ENCODE measurements around the gene MAGEB17.
"Not testable (repeated sequence)": the region's sequence is repeated elsewhere in the genome, so short reads cannot be mapped to it uniquely, and the experiment has no call there.

Gene MAGEB17

GRCh38 chrX:16167181-16167580 lies at the start of gene MAGEB17:
Gene MAGEB17 (plus strand): TSS chrX:16167481. CDS start chrX:16170383, 2,902 bp downstream.
- DNase-seq (ENCODE audit: low spot score): no peak

GRCh38 chrX:16119353-16120220 lies 47.7 kb upstream of the MAGEB17 start:
- no peak for DNase-seq (ENCODE audit: low spot score)

DNA sequence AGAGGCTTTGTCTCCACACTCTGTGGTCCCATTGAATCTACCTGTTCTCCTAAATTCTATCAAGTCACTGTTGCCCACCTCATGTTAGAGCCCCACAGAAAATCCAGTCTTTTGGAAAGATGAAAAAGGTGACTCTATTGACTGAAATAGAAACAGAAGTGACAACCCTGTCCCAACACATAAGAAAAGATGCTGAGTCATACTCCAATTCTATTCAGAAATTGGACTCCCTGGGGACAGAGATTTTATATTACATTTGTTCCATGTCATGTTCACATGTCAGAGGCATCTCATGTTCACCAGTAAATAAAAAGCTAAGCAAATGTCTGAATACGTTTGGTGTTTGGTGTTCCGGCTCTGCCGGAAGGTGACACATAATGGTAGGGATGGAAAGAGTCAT lies 46.9 kb upstream of the MAGEB17 start:
- no peak for DNase-seq (ENCODE audit: low spot score)

GRCh38 chrX:16123222-16123786 lies 44.0 kb upstream of the MAGEB17 start, which contains the start of gene GRPR:
Gene GRPR (plus strand): TSS chrX:16123565. CDS start chrX:16123954, 389 bp downstream.
- DNase-seq (ENCODE audit: low spot score): peak; percentile 90

GRCh38 chrX:16124201-16124600 lies 43.1 kb upstream of the MAGEB17 start:
- no peak for DNase-seq (ENCODE audit: low spot score)

- DNase-seq (ENCODE audit: low spot score): no peak
Measured at GRCh38 chrX:16125520-16126149, 41.6 kb upstream of the MAGEB17 start.

DNA sequence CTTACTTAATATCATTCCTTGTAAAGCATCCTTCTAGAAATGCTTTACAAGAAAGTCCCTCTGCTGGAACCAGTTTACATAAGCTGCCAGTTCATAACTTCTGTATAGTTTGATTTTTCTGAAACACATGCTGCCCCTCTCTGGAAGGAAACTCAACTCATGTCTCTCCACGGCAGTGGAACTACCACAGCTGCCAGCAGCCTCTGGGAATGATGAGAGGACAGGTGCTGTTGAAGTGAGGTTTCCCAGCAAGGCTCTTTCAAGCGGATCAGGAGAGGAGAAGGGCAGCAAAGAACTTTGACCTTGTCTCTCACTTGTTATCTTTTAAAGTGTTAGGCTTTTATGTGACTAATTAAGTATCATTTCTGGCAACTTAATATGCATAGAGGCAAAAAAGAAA lies 36.6 kb upstream of the MAGEB17 start:
- no peak for DNase-seq (ENCODE audit: low spot score)

DNA sequence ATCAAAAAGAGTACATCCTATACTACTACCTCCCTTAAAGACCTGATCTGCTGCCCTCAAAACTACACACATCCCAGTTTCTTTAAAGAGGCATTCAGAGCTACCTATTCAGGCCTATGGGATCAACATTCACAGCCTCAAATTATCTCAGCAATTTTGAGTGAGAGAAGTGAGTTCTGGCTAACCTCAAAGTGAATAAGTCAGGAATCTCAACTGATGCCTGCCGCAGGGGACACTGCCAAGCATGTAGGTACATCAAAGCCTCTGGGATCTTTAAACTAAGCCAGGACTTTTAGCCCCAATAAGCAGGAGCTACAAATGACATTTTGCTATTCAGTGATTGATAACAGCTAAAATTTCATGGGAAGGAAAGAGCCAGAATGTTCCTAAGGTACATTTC lies 32.3 kb upstream of the MAGEB17 start:
- no peak for DNase-seq (ENCODE audit: low spot score)

GRCh38 chrX:16136080-16136479 lies 31.2 kb upstream of the MAGEB17 start:
- no peak for DNase-seq (ENCODE audit: low spot score)

GRCh38 chrX:16137416-16138107 lies 29.7 kb upstream of the MAGEB17 start:
- no peak for DNase-seq (ENCODE audit: low spot score)

DNA sequence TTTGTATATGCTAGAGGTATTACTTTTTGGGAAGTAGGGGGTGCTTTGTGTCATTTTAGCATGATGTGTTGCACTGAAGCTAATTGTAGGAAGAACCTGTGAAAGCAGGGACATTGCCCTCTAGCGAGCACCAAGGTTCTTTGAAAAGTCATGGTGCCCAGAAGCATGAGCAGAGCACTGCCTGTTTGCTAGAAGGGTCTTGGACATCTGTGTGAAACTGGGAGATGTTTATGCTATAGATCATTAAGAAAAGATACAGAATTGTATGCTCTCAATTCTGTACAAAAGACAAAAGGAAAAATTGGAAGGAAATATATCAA lies 29.2 kb upstream of the MAGEB17 start:
- DNase-seq (ENCODE audit: low spot score): no peak

DNA sequence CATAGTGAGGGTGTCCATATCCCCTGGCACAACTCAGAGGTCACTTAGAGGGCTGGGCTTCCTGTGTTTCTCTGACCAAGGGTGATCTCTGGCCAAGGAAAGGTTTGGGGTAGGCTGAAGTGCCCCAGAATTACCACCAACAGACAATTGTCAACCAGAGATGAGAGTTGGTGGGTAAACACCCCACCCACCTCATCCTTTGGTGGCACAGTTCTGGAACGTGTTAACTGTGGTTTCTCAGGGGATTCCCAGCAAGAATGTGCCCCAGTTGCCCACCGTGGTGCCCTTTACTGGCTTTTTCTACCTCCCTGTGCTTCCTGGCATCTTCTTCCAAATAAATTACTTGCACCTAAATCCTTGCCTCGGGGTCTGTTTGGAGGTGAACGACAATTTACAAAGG lies 26.8 kb upstream of the MAGEB17 start:
- no peak for DNase-seq (ENCODE audit: low spot score)

DNA sequence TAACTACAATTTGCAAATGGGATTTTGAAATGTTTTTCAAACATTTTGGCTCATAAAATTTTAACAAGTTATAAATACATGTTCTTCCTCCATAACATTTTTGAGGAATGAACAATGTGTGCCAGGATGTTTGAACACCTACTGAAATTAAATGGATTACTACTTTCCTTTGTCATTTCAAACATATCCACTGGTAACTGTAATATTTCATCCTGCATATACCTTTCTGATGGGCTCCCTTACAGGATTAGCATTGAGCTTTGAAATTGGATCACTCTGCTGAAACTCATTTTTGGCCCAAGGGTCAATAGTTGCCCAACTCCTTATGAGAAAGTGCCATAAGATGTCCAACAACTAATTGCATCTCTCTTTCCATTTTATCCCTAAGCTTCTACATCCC lies 26.3 kb upstream of the MAGEB17 start:
- no peak for DNase-seq (ENCODE audit: low spot score)

- no peak for DNase-seq (ENCODE audit: low spot score)
Measured at GRCh38 chrX:16141422-16142245, 25.6 kb upstream of the MAGEB17 start.

GRCh38 chrX:16142246-16142558 lies 25.1 kb upstream of the MAGEB17 start:
- no peak for DNase-seq (ENCODE audit: low spot score)

DNA sequence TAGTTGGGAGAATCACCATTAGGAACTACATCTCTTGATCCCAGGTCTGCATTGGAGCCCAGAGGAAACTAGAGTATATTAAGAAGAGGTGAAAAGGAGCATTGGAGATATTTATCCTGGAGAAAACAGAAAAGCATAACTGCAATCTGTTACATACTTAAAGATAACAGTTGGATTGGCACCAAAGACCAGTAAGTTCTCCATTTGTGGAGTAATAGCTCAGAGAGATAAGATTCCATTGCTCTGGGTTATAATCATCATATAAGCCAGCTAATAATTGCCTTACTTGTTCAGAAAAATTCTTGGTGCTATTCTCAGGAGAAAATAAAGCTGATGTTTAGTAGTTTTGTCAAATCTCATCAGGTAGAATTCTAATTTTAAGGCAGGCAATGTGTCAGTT lies 23.3 kb upstream of the MAGEB17 start:
- DNase-seq (ENCODE audit: low spot score): no peak

GRCh38 chrX:16144420-16144819 lies 22.9 kb upstream of the MAGEB17 start:
- DNase-seq (ENCODE audit: low spot score): no peak

GRCh38 chrX:16145093-16145492 lies 22.2 kb upstream of the MAGEB17 start:
- not testable (repeated sequence) for DNase-seq (ENCODE audit: low spot score)

- no peak for DNase-seq (ENCODE audit: low spot score)
Measured at GRCh38 chrX:16145656-16146055, 21.6 kb upstream of the MAGEB17 start.

DNA sequence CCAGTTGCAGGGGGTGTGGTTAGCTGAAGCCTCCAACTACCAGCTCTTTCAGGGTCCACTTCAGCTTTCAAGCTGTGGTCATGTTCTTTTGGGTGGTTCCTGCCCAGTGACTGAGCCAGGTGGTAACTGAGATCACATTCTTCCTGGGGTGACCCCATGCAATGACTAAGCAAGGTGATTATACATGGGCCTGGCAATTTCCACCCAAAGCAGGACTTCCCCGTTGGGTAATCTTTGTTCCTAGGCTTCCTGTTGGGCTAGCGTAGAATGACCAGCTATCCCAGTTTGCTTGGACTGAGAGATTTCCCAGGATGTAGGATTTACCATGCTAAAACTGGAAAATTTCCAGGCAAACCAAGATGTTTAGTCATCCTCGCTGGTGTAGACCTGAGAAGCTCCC lies 18.4 kb upstream of the MAGEB17 start:
- no peak for DNase-seq (ENCODE audit: low spot score)

DNA sequence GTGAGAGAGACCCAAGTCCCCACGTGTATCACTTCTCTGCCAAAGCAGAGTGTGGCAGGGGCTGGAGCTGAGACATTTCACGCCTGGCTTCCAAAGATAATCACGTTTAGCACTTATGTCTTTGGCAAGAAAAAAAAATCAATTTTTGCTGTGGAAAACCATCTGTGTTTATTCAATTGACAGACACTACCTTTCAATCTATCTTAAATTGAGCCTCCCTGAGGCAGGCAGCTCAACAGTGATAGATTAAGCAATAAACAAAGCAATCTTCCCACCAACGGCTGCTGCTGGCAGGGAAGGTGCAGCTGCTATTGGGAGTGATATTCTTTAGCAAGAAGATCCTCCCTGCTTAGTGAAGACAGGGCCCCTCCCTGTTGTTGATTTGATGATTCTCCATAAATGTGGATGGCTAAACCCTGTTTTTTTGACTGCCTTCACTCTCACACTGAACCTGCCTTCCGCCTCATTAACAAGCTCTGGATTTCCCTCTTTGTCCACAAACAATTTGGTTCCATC lies 11.6 kb upstream of the MAGEB17 start:
- DNase-seq (ENCODE audit: low spot score): no peak

All from ecto neural progenitor cell (in vitro differentiated cells).